HEK293 (cell line): Measurements from ENCODE around the gene GNB3.

ENCODE experiments used
- ATF2 ChIP-seq: fragments of 450-650 bp; formaldehyde crosslinking; IDR thresholded peaks from 2 replicates; pipeline ENCODE4 v1.5.1; 2016; ENCODE audit warnings: missing biosample characterization, missing genetic modification characterization, low read depth
- GLI4 ChIP-seq: fragments of 450-650 bp; formaldehyde crosslinking; IDR thresholded peaks from 2 replicates; pipeline ENCODE4 v1.5.1; 2016; ENCODE audit warnings: missing biosample characterization, missing genetic modification characterization
- GLIS1 ChIP-seq: fragments of 450-650 bp; formaldehyde crosslinking; IDR thresholded peaks from 2 replicates; pipeline ENCODE4 v1.5.1; 2016; ENCODE audit warnings: missing biosample characterization, missing genetic modification characterization
- GLIS2 ChIP-seq: fragments of 450-650 bp; formaldehyde crosslinking; IDR thresholded peaks from 2 replicates; pipeline ENCODE4 v1.5.1; 2016; ENCODE audit warnings: missing biosample characterization, missing genetic modification characterization
- HIC1 ChIP-seq: fragments of 450-650 bp; formaldehyde crosslinking; IDR thresholded peaks from 2 replicates; pipeline ENCODE4 v1.5.1; 2016; ENCODE audit warnings: missing biosample characterization, missing genetic modification characterization
- HOXA7 ChIP-seq: sonication (generic); formaldehyde crosslinking; IDR thresholded peaks from 2 replicates; pipeline ENCODE4 v1.8.1; 2022; ENCODE audit warnings: missing genetic modification reagents, borderline replicate concordance
- HOXD13 ChIP-seq: sonication (generic); formaldehyde crosslinking; IDR thresholded peaks from 2 replicates; pipeline ENCODE4 v1.8.0; 2022; ENCODE audit warnings: missing genetic modification reagents, borderline replicate concordance
- MEIS1 ChIP-seq: sonication (generic); formaldehyde crosslinking; IDR thresholded peaks from 2 replicates; pipeline ENCODE4 v1.8.1; 2022; ENCODE audit warnings: missing genetic modification reagents, mild to moderate bottlenecking, borderline replicate concordance
- OVOL3 ChIP-seq: fragments of 450-650 bp; formaldehyde crosslinking; IDR thresholded peaks from 2 replicates; pipeline ENCODE4 v1.5.1; 2016; ENCODE audit warnings: missing biosample characterization, missing genetic modification characterization
- ZBTB20 ChIP-seq: fragments of 450-650 bp; formaldehyde crosslinking; IDR thresholded peaks from 2 replicates; pipeline ENCODE4 v1.5.1; 2016; ENCODE audit warnings: missing biosample characterization, missing genetic modification characterization
- ZBTB48 ChIP-seq: fragments of 450-650 bp; formaldehyde crosslinking; IDR thresholded peaks from 2 replicates; pipeline ENCODE4 v1.5.1; 2016; ENCODE audit warnings: missing biosample characterization, missing genetic modification characterization
- ZBTB7A ChIP-seq: fragments of 450-650 bp; formaldehyde crosslinking; IDR thresholded peaks from 2 replicates; pipeline ENCODE4 v1.5.1; 2016; ENCODE audit warnings: low read depth, missing biosample characterization, missing genetic modification characterization
- ZFP41 ChIP-seq: fragments of 450-650 bp; formaldehyde crosslinking; IDR thresholded peaks from 2 replicates; pipeline ENCODE4 v1.5.1; 2016; ENCODE audit warnings: missing biosample characterization, missing genetic modification characterization, borderline replicate concordance
- ZIC2 ChIP-seq: fragments of 450-650 bp; formaldehyde crosslinking; IDR thresholded peaks from 2 replicates; pipeline ENCODE4 v1.5.1; 2016; ENCODE audit warnings: missing biosample characterization, missing genetic modification characterization
- ZNF132 ChIP-seq: fragments of 450-650 bp; formaldehyde crosslinking; IDR thresholded peaks from 2 replicates; pipeline ENCODE4 v1.5.1; 2017; ENCODE audit warnings: missing biosample characterization, missing genetic modification characterization, borderline replicate concordance
- ZNF18 ChIP-seq: fragments of 450-650 bp; formaldehyde crosslinking; IDR thresholded peaks from 2 replicates; pipeline ENCODE4 v1.5.1; 2016; ENCODE audit warnings: missing biosample characterization, missing genetic modification characterization
- ZNF221 ChIP-seq: fragments of 450-650 bp; formaldehyde crosslinking; IDR thresholded peaks from 2 replicates; pipeline ENCODE4 v1.5.1; 2017; ENCODE audit warnings: missing biosample characterization, missing genetic modification characterization, borderline replicate concordance
- ZNF223 ChIP-seq: fragments of 450-650 bp; formaldehyde crosslinking; IDR thresholded peaks from 2 replicates; pipeline ENCODE4 v1.5.1; 2016; ENCODE audit warnings: missing biosample characterization, missing genetic modification characterization
- ZNF239 ChIP-seq: fragments of 450-650 bp; formaldehyde crosslinking; IDR thresholded peaks from 2 replicates; pipeline ENCODE4 v1.5.1; 2016; ENCODE audit warnings: missing biosample characterization, missing genetic modification characterization
- ZNF24 ChIP-seq: fragments of 450-650 bp; formaldehyde crosslinking; IDR thresholded peaks from 2 replicates; pipeline ENCODE4 v1.5.1; 2016; ENCODE audit warnings: missing biosample characterization, missing genetic modification characterization
- ZNF311 ChIP-seq: fragments of 450-650 bp; formaldehyde crosslinking; IDR thresholded peaks from 2 replicates; pipeline ENCODE4 v1.5.1; 2017; ENCODE audit warnings: missing biosample characterization, missing genetic modification characterization, borderline replicate concordance
- ZNF416 ChIP-seq: fragments of 450-650 bp; formaldehyde crosslinking; IDR thresholded peaks from 2 replicates; pipeline ENCODE4 v1.5.1; 2016; ENCODE audit warnings: missing biosample characterization, missing genetic modification characterization
- ZNF501 ChIP-seq: fragments of 450-650 bp; formaldehyde crosslinking; IDR thresholded peaks from 2 replicates; pipeline ENCODE4 v1.5.1; 2016; ENCODE audit warnings: missing biosample characterization, missing genetic modification characterization
- ZNF513 ChIP-seq: fragments of 450-650 bp; IDR thresholded peaks from 2 replicates; pipeline ENCODE4 v1.5.1; 2018; ENCODE audit warnings: missing biosample characterization, missing genetic modification characterization
- ZNF544 ChIP-seq: fragments of 450-650 bp; formaldehyde crosslinking; IDR thresholded peaks from 2 replicates; pipeline ENCODE4 v1.5.0; 2017; ENCODE audit warnings: missing biosample characterization, missing genetic modification characterization
- ZNF549 ChIP-seq: fragments of 450-650 bp; IDR thresholded peaks from 2 replicates; pipeline ENCODE4 v1.5.1; 2018; ENCODE audit warnings: missing biosample characterization, missing genetic modification characterization, mild to moderate bottlenecking, inconsistent platforms, moderate library complexity
- ZNF596 ChIP-seq: fragments of 450-650 bp; IDR thresholded peaks from 2 replicates; pipeline ENCODE4 v1.5.0; 2018; ENCODE audit warnings: missing biosample characterization, mild to moderate bottlenecking, missing genetic modification characterization, moderate library complexity
- ZNF610 ChIP-seq: fragments of 450-650 bp; formaldehyde crosslinking; IDR thresholded peaks from 2 replicates; pipeline ENCODE4 v1.5.1; 2016; ENCODE audit warnings: missing biosample characterization, missing genetic modification characterization, borderline replicate concordance
- ZNF629 ChIP-seq: fragments of 450-650 bp; formaldehyde crosslinking; IDR thresholded peaks from 2 replicates; pipeline ENCODE4 v1.5.1; 2017; ENCODE audit warnings: missing biosample characterization, missing genetic modification characterization
- ZNF76 ChIP-seq: fragments of 450-650 bp; formaldehyde crosslinking; IDR thresholded peaks from 2 replicates; pipeline ENCODE4; 2016; ENCODE audit warnings: low read depth, missing biosample characterization, missing genetic modification characterization, borderline replicate concordance
- ZNF777 ChIP-seq: fragments of 450-650 bp; formaldehyde crosslinking; IDR thresholded peaks from 2 replicates; pipeline ENCODE4 v1.5.1; 2017; ENCODE audit warnings: missing biosample characterization, missing genetic modification characterization, borderline replicate concordance
- ZSCAN30 ChIP-seq: fragments of 450-650 bp; IDR thresholded peaks from 2 replicates; pipeline ENCODE4 v1.5.1; 2018; ENCODE audit warnings: missing biosample characterization, mild to moderate bottlenecking, missing genetic modification characterization, moderate library complexity
- ZXDB ChIP-seq: fragments of 450-650 bp; formaldehyde crosslinking; IDR thresholded peaks from 2 replicates; pipeline ENCODE4 v1.5.1; 2016; ENCODE audit warnings: missing biosample characterization, missing genetic modification characterization

GNB3 gene

GRCh38 chr12:6866920-6867412, 26.2 kb downstream of the GNB3 start (continued):
- TF ChIP-seq ZXDB (tag by site-specific recombination), result no peak
- TF ChIP-seq ZNF76, result no peak
- TF ChIP-seq ZNF501 (tag by site-specific recombination), result 0 out of 2 replicates have a peak, but pooled peaks have one; percentile 41
- TF ChIP-seq ZIC2 (tag by site-specific recombination), result peak; percentile 90
- no peak for TF ChIP-seq ZNF18
- peak; percentile 73; the same call in 1 of the 2 replicates for TF ChIP-seq ZBTB7A
- no peak for TF ChIP-seq ZNF223 (tag by site-specific recombination)
- TF ChIP-seq ZNF549 (tag by site-specific recombination), result no peak
- TF ChIP-seq ZBTB20 (tag by site-specific recombination), result peak; percentile 75
- no peak for TF ChIP-seq ZNF610 (tag by site-specific recombination)
- no peak for TF ChIP-seq ZFP41
- TF ChIP-seq ZNF416 (tag by site-specific recombination), result no peak
- TF ChIP-seq ZNF311 (tag by site-specific recombination), result no peak
- peak; percentile 83 for TF ChIP-seq HIC1 (tag by site-specific recombination)
- no peak for TF ChIP-seq ZSCAN30 (tag by site-specific recombination)
- peak; percentile 31; the same call in 1 of the 2 replicates for TF ChIP-seq GLIS1 (tag by site-specific recombination)
- TF ChIP-seq ZNF239 (tag by site-specific recombination), result no peak
- no peak for TF ChIP-seq ZNF221 (tag by site-specific recombination)
- TF ChIP-seq OVOL3 (tag by site-specific recombination), result no peak
- no peak for TF ChIP-seq HOXA7 (CRISPR knock-in tag)
- TF ChIP-seq GLIS2 (tag by site-specific recombination), result peak; percentile 86
- TF ChIP-seq ZNF596 (tag by site-specific recombination), result no peak
- TF ChIP-seq ZNF544 (tag by site-specific recombination), result no peak
- no peak for TF ChIP-seq HOXD13 (CRISPR knock-in tag)
- TF ChIP-seq MEIS1, result no peak
- no peak for TF ChIP-seq ZNF629 (tag by site-specific recombination)
- no peak for TF ChIP-seq ATF2 (tag by site-specific recombination)
- TF ChIP-seq GLI4 (tag by site-specific recombination), result 0 out of 2 replicates have a peak, but pooled peaks have one; percentile 24
- no peak for TF ChIP-seq ZNF24 (tag by site-specific recombination)
- TF ChIP-seq ZBTB48 (tag by site-specific recombination), result peak; percentile 81
- no peak for TF ChIP-seq ZNF132
- TF ChIP-seq ZNF513 (tag by site-specific recombination), result no peak
- TF ChIP-seq ZNF777, result no peak
